ENCODE measurements around the gene RASSF8. TPM values are rescaled to one million over a fixed set of nuclear protein-coding genes. Genes with fewer than 3 reads are reported as not detected.

RASSF8 gene
- total RNA-seq, 1 experiment from 2014 or later = 9.2 TPM

- intact Hi-C loops (cut with micrococcal nuclease) = no loop called here
- ChIA-PET CTCF (no interaction called here), POLR2A (no interaction called here), RAD21 (ENCODE audit: low non-redundant PET in 1 of 2, low total read pairs in 2 of 2, uncharacterized antibody in 2 of 2, unreplicated experiment in 2 of 2) (no interaction called here)
- H3K9me2 ChIP-seq (ENCODE audit: insufficient read depth) = no peaks in the 10 kb centered on the region
- ATAC-seq (no peak), DNase-seq (ENCODE audit: low read depth, low spot score) (no peak)
- no peak overlapping the region for H3K4me2 ChIP-seq (ENCODE audit: low read length)
- no peaks in the 10 kb centered on the region; the same call in 1 of the 2 replicates for H3K27me3 ChIP-seq (ENCODE audit: insufficient read depth, low read length)
- H3K9me3 ChIP-seq (ENCODE audit: control insufficient read depth in 1 of 2, insufficient read depth in 1 of 2, low read depth in 1 of 2, low read length in 2 of 2) = no peaks in the 10 kb centered on the region
- no TSS peak for BruUV-seq (replicated peaks)
- no peaks in the 10 kb centered on the region for H3K36me3 ChIP-seq (ENCODE audit: control insufficient read depth in 1 of 2, insufficient read depth in 2 of 2, low read length in 2 of 2)
- H4K20me1 ChIP-seq (ENCODE audit: insufficient read depth) = no peaks in the 10 kb centered on the region
- no peaks in the 10 kb centered on the region for H3K79me2 ChIP-seq (ENCODE audit: insufficient read depth, low read length)
- TF ChIP-seq RAD21 (IDR thresholded peaks at IDR 0.05; ENCODE audit: low read depth) = no peak
- no peak for TF ChIP-seq ZFX (IDR thresholded peaks at IDR 0.05)
- TF ChIP-seq SRF (IDR thresholded peaks at IDR 0.05; ENCODE audit: low read depth) = no peak
- no peak for TF ChIP-seq EGR1 (IDR thresholded peaks at IDR 0.05; ENCODE audit: low read depth)
- TF ChIP-seq ZBTB33 (IDR thresholded peaks at IDR 0.05; ENCODE audit: extremely low read depth, insufficient replicate concordance, low read length) = no peak
- no peak for TF ChIP-seq FOSL1 (IDR thresholded peaks at IDR 0.05; ENCODE audit: low read depth)
- TF ChIP-seq ELF1 (IDR thresholded peaks at IDR 0.05; ENCODE audit: borderline replicate concordance, low read depth) = no peak
- TF ChIP-seq CBX3 (IDR thresholded peaks at IDR 0.05; ENCODE audit: low read depth) = no peak
- TF ChIP-seq TCF7L2 (IDR thresholded peaks at IDR 0.05; ENCODE audit: borderline replicate concordance, extremely low read depth, insufficient read depth, insufficient read length) = no peak
- TF ChIP-seq POLR2A (IDR thresholded peaks at IDR 0.05; ENCODE audit: borderline replicate concordance, extremely low read depth, insufficient read depth, insufficient read length) = no peak
- no peak for TF ChIP-seq REST (IDR thresholded peaks at IDR 0.05; ENCODE audit: low read depth)
- TF ChIP-seq CTCF (IDR thresholded peaks at IDR 0.05 in 2 of 3, conservative IDR thresholded peaks at IDR 0.05 in 1 of 3; ENCODE audit: borderline replicate concordance in 1 of 3, insufficient read depth in 1 of 3, low read depth in 2 of 3, low read length in 2 of 3) = no peak
- TF ChIP-seq ATF3 (IDR thresholded peaks at IDR 0.05) = no peak
- TF ChIP-seq POLR2AphosphoS5 (IDR thresholded peaks at IDR 0.05; ENCODE audit: low read depth, low read length) = no peak
- no peak for TF ChIP-seq CEBPB (IDR thresholded peaks at IDR 0.05; ENCODE audit: low read depth)
- no peak for TF ChIP-seq JUND (IDR thresholded peaks at IDR 0.05)
- no peak for TF ChIP-seq EZH2phosphoT487 (IDR thresholded peaks at IDR 0.05; ENCODE audit: borderline replicate concordance)
- no peak for TF ChIP-seq MAX (IDR thresholded peaks at IDR 0.05)
- no peak overlapping the region for H3K27ac ChIP-seq (ENCODE audit: low read depth, low read length)
- H3K9ac ChIP-seq (ENCODE audit: low read length) = no peak overlapping the region
- no peaks in the 10 kb centered on the region for H3K4me1 ChIP-seq (ENCODE audit: control insufficient read depth in 1 of 2, insufficient read depth in 2 of 2, low read length in 2 of 2)
- no peak overlapping the region for H3K4me3 ChIP-seq (replicated peaks in 1 of 2; ENCODE audit: low read depth in 1 of 2, low read length in 2 of 2)
- H2AFZ ChIP-seq (ENCODE audit: low read depth, low read length, poor library complexity, severe bottlenecking) = no peak overlapping the region
Observed at GRCh38 chr12:25977047-25977446, 18.6 kb downstream of the RASSF8 start.

Measured in HCT116 (cell line).